ENCODE data around the gene PSG5.
"Not testable (repeated sequence)": the region's sequence is repeated elsewhere in the genome, so short reads cannot be mapped to it uniquely, and the experiment has no call there.

The PSG5 gene

DNA sequence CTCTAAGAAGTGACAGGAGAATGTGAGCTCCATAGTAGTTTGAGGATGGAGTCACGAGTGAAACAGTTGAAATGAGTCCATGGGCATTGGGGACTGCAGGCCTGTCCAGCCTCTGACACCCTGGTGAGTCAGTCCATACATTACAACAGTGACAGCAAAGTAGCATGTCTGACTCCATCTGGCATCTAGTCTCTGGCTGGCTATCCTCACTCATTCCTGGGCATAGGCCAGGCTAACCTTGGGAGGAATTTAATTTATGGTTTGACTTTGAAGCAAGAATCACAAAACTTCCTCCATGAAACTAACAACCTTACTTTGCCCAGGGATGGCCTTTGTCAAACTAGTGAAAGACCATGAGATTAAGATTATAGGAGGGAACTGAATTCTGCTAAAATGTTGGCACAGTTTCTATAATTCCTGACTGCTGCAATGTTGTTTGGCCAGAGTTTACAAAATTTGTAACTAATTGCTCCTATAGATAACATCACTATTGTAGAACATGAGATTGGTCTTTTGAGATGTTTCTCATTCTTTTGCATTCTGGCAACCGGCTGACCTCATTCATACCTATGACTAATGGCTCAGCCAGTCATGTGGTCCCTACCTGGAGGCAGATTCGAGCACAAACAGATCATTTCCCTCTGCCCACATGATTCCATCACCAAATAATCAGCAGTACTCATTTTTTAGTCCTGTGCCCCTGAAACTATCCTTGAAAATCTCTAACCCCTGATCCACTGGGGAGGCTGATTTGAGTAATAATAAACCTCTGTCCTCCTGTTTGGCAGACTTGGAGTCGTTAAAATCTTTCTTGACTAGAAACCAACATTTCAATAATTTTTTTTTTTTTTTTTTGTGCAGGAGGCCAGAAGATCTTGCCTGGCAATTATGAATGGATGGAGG, 4.2 kb downstream of the PSG5 start:
- DNase-seq: not testable (repeated sequence)

DNA sequence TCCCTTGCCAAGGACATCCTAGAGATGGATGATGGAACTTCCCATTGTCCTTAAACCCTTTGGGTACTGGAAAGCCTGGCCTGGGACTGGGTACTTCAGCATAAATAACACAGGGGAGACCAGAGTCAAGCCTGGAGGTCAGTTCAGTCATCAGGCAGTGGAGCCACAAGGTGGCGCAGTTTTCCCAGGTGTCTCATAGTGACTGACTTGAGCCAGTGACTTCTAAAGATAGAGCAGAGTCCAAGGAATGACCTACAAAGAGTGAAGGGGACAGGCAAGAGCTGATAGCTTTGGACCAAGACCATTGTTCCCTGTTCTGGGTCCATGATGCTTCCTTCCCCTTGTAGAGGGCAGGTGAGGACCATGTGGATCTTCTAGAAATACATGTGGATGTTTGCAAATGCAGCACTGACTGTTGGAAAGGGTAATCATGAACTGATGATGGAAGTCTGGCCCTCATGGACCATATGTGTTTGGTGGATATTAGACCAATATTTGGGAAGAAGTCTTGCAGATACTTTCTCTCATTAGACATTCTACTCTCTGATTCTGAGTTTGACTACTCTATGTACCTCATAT, 6.7 kb downstream of the PSG5 start:
- not testable (repeated sequence) for DNase-seq

DNA sequence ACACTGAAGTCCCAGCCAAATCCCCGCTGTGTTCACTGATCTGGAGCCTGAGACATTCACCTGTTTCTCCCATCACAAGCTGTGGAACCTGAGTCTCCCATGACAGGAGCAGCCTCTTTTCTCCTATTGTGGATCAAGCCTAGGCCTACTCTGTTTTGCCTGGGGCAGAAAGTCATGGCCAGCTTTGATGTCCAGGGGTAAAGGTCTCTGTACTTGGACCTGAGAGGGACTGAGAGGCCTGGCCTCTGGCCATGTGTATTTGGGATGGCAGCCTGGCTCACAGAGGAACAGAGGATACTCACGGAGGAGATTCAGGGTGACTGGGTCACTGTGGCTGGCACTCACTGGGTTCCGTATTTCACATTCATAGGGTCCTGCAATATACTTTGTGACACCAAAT, 7.8 kb downstream of the PSG5 start:
- not testable (repeated sequence) for DNase-seq

DNA sequence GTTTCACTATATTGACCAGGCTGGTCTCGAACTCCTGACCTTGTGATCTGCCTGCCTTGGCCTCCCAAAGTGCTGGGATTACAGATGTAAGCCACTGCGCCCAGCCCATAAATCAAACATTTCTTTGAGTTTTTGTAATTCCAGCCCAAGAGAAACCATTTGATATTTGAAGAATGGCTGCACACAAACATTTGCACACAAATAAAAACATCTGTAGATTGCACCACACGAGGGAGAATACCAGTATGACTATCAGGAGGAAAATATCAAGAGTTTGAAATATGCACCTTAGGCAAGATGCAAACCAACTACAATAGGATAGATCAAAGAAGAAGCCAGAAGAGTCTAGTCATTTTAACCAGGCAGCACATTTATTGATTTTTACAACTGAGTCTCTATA, 20.4 kb downstream of the PSG5 start:
- not testable (repeated sequence) for DNase-seq

DNA sequence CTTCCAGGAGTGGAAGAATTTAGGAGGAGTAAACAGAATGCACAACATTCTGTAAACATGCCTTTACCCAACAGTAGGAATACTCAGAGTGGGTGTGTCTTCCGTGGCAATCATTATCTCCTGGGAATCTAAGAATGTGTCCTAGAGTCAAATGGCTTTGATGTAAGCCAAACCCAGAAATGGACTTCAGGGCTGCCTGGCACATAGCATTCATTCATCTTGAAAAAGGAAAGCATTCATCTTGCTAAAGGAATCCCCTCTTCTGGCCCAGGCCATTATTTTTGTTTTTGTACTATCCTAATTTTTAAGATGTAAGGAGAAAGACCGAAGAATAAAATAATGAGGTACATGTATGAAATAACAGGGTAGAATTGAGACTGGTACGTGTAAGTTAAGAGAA, 23.2 kb downstream of the PSG5 start:
- not testable (repeated sequence) for DNase-seq

DNA sequence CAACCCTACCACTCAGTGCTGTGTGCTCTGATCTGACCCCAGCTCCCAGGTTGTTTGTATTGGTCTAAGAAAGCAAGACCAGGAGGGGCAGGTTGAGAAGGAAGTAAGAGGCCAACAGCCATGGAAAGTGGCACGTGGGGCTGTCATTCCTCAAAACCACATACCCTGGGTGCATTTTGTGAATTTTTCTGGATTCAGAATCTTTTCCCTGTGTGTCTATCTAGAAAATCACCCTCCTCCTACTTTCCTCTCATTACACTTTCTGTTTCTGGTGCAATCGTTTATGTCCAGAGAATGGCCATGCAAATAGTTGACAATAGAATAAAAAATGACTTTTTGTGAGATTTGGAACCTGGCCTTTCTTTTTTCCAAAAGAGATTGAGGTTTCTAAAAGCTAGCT, 24.1 kb downstream of the PSG5 start:
- DNase-seq: not testable (repeated sequence)

DNA sequence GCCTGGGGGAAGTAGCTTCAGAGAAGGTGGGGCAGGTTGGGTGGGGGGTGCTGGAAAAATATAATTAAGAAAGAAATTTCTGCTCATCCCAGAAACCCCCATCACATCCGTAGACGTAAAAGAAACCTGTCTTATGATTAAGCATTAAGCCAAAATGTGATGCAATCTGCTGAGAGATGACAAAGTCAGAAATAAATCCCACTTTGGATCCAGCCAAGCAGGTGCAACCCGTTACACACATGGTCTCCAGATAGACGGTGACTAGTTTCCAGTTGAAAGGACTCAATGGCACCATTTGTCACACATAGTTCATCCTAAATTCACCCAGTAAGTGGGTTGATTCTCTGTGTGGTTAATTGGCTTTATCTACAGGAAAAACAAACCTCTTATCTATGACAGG, 34.1 kb downstream of the PSG5 start:
- DNase-seq: no peak

DNA sequence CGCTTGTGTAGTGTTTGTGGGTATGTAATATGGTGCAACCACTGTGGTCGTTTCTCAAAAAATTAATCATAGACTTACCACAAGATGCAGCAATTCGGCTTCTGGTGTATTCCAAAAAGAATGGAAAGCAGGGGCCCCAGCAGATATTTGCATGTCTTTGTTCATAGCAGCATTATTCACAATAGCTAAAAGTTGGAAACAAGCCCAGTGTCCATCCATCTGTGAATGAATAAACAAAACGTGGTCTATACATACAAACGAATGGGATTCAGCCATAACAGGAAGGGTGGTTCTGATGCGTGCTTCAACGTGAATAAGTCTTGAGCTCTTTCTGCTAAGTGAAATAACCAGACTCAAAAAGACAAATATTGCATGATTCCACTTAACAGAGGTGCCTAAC, 36.5 kb downstream of the PSG5 start:
- DNase-seq: not testable (repeated sequence)

DNA sequence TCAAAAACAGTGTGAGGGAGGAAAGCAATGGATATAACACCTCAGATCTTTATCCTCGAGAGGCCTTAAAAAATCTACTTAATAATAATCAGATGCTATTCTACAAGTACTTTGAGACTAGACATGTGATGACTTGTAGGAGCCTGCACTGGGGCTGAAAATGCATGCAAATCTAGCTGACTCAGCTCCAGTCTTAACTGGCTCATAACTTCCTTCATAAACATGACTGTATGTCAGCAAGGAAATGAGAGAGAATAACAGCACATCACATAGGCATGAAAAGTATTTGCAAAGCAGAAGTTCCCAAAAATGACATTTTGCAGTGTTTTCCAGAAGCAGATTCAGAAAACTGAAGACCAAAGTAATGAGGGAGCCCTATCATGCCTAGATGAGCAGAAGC, 38.1 kb downstream of the PSG5 start:
- DNase-seq: no peak

DNA sequence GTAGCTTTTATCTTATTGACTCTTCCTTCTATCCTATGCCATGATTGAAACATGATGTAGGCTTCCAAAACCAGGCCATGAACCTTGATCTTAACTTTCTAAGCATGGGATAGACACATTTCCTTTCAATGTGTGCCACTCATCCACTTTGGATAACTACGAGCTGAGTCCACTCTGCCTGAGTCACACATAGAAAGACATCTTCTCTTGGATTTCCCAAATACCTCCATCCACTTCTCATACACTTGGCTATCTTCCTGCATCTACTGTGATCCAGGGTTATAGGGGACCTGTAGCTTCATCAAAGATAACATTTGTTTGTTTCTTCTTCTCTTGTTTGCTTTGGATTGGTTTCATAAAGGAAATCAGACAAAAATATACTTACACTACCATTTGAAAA, 44.6 kb downstream of the PSG5 start:
- not testable (repeated sequence) for DNase-seq

DNA sequence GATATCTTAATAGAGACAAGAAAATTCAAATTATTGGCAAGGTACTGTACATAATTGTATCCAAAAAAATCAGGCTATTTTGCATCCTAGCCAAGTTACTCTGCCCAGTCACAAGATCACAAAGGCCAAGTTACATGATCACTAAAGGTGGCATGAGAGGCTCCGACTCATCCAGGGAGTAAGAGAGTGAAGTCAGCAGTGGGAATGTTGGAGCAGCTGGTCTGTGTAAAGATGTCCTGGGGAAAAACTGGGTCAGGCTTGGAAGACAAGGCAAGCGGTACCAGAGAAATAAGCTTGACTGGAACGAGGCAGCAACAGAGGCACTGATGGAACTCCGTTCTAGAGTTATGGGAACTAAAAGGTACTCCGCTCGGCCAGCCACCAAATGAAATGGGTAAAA, 53.6 kb downstream of the PSG5 start:
- DNase-seq: no peak

DNA sequence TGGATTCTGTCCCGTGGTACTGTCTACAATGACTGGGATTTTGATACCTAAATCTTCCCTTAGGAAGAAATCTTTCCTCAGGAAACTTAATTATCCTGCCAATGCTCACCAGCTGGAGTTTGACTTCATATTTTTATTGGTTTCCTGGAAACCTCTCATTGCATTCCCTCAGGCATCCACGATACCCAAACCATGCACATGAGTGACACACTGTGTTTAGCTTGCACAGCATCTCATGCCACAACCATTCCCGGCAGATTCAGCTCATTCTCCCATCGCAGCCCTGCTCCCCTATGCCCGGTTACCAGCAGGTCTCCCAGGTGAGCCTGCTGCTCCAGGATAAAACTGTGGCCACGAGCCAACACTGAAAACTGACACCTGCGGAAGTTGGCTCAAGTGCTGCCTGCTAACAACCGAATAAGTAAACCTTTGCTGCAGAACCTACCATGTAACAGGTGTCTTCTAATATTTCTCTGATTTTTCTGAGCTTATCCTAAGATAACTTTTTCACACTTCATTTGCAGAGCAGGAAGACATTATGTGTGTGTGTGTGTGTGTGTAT, 55.0 kb downstream of the PSG5 start:
- DNase-seq: not testable (repeated sequence)

DNA sequence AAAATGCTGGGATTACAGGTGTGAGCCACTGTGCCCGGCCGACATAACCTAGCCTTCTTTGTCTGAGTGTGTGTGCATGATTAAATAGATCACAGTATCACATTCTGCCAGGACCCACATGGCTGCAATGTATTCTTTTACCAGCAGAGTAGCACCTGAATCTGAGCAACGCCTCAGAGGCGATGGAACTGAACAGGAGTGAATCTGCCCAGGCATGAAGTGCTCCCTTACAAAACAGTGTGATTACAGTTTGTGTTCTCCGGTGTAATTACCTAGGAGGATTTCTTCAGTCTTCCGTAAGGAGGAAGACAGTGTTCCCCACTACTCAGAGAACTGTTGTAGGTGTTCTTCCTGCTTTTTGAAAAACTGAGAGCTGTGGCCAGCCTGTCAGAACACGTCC, 57.1 kb downstream of the PSG5 start:
- not testable (repeated sequence) for DNase-seq

DNA sequence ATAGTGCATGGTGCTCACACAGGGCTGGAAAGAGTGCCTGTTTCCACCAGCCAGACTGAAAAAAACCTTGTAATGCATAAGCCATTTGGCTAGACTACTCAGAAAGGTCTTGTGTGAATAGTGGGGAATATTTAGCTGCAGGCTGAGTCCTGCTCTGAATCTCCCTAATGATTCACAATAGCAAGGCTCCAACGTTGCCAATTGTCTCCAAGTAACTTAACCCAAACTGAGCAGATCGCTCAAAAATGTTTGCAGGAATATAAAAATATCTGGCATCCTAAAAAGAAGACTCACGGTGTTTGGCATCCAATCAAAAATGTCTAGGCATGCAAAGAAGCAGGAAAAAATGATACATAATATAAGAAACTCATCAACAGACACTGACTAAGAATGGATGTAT, 59.0 kb downstream of the PSG5 start:
- not testable (repeated sequence) for DNase-seq

DNA sequence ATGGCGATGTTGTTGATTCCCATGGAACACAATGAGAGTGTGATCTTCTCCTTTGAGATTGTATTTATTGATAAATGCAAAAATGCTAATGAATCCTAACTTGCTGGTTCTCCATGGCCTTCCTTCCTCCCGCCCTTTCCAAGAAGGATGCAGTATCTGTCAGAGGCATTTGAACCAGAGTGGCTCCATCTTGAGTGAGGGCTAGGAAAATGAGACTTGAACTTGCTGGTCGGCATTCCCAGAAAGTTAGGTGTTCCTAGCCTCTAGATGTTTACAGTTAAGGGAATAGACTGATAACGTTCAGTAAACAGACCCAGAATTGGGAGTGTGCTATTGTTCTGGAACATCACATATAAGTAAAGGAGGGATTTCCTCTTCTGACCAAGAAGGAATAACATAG, 59.6 kb downstream of the PSG5 start:
- no peak for DNase-seq

DNA sequence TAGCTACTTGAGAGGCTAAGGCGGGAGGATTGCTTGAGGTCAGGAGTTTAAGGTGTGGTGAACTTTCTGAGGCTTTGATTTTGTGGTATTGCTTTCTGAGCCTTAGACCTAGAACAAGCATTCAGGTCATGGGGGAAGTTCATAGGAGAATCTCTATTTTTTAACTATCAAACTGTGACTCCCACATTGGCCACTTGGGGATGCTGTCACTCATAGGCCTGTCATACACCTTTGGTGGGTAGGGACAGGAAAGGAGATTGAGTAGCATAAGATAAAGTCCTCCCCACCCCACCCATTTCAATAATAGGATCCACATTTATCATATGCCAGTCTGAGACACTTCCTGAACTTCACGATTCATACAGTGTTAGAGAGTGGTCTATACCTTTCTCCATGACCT, 62.0 kb downstream of the PSG5 start:
- no peak for DNase-seq

DNA sequence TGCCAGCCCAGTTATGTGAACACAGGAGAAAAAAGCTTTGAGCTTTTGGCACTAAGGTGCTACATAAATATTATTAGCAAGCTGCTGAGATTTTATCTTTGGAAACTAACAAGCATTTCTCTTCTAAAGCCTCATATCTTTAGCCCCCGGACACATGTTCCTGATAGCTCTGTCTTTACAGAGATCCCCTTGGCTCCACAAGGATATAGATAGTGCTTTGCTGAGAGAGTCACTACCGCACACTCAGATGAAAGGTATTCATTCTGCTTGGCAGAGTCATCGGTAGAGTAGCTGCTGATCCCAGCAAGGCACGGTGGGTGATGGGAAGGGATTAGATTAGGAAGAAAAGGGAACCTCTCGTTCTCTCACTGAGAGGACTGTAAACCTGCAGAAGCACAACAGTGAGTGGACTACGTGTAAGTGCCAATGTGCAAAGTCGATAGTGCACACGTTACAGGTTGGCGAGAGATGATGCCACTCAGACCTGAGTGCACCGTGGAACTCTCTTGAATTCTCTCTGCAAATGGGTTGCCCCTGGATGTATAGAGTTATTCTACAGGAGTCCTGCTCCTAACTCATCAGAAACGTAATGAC, 65.8 kb downstream of the PSG5 start:
- not testable (repeated sequence) for DNase-seq

DNA sequence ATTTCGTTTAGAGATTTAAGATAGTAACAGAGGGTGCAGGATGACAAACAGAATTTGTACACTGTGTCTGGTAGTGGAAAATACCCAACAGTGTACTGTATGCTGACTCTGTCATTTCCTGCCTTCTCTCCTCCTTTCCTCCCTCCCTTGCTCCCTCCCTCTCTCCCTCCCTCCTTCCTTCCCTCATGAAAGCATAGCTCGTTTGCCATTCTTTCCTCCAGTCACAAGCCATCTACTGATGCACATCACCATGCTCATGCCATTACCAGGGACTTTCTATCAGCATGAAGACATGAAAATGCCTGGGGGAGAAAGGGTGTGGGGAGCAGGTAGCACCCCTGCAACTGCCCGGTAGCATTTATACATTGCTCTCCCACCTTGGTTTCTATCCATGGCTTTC, 66.8 kb downstream of the PSG5 start:
- DNase-seq: not testable (repeated sequence)
